Trophoblast cell (in vitro differentiated cells and primary cell): Measurements from ENCODE around the gene LACTBL1.

Experiments
- DNase-seq, 2 donors: peaks; one replicate each; pipeline ENCODE4 v3.0.0-alpha.2; 2016
- H2AFZ ChIP-seq: 2 replicates; pipeline ENCODE4 v1.6.1; 2013; ENCODE audit warnings: low read length, moderate library complexity, mild to moderate bottlenecking; ENCODE audit not compliant: insufficient read depth, poor library complexity
- H2AK5ac ChIP-seq: 2 replicates; pipeline ENCODE4 v1.6.1; 2013; ENCODE audit warnings: mild to moderate bottlenecking, low read length
- H2BK120ac ChIP-seq: 2 replicates; pipeline ENCODE4 v1.6.1; 2013; ENCODE audit warnings: low read length, mild to moderate bottlenecking, moderate library complexity; ENCODE audit not compliant: insufficient read depth, poor library complexity
- H2BK12ac ChIP-seq: 2 replicates; pipeline ENCODE4 v1.6.1; 2013; ENCODE audit warnings: mild to moderate bottlenecking, low read length, moderate library complexity
- H2BK5ac ChIP-seq: 2 replicates; pipeline ENCODE4 v1.6.1; 2013; ENCODE audit warnings: low read length, low read depth, moderate library complexity, mild to moderate bottlenecking; ENCODE audit not compliant: poor library complexity
- H3K14ac ChIP-seq: 2 replicates; pipeline ENCODE4 v1.6.1; 2013; ENCODE audit warnings: mild to moderate bottlenecking, low read length
- H3K18ac ChIP-seq: 2 replicates; pipeline ENCODE4 v1.6.1; 2013; ENCODE audit warnings: mild to moderate bottlenecking, low read length
- H3K23ac ChIP-seq: 2 replicates; pipeline ENCODE4 v1.6.1; 2013; ENCODE audit warnings: low read length
- H3K27ac ChIP-seq: 2 replicates; pipeline ENCODE4 v1.5.1; 2013; ENCODE audit warnings: low read depth, mild to moderate bottlenecking, inconsistent platforms, low read length, moderate library complexity
- H3K27me3 ChIP-seq: 2 replicates; pipeline ENCODE4 v1.6.1; 2013; ENCODE audit warnings: inconsistent platforms, mild to moderate bottlenecking, low read length, moderate library complexity; ENCODE audit not compliant: insufficient read depth
- H3K36me3 ChIP-seq, 2 experiments: 1 replicate in 1 of 2; 2 replicates in 1 of 2; pipeline ENCODE4 v1.6.1; 2013; ENCODE audit warnings: low read length in 2 of 2, mild to moderate bottlenecking in 2 of 2, moderate library complexity in 1 of 2; ENCODE audit not compliant: insufficient read depth in 2 of 2, control insufficient read depth in 1 of 2
- H3K4ac ChIP-seq: 2 replicates; pipeline ENCODE4 v1.6.1; 2013; ENCODE audit warnings: low read depth, mild to moderate bottlenecking, low read length, moderate library complexity
- H3K4me1 ChIP-seq, 2 experiments: 1 replicate in 1 of 2; 2 replicates in 1 of 2; pipeline ENCODE4 v1.6.1; 2013; ENCODE audit warnings: low read length in 2 of 2, mild to moderate bottlenecking in 2 of 2, moderate library complexity in 1 of 2; ENCODE audit not compliant: insufficient read depth in 2 of 2, control insufficient read depth in 1 of 2
- H3K4me2 ChIP-seq: 2 replicates; pipeline ENCODE4 v1.6.1; 2013; ENCODE audit warnings: inconsistent platforms, mild to moderate bottlenecking, low read length, moderate library complexity
- H3K4me3 ChIP-seq: 2 replicates; pipeline ENCODE4 v1.5.1; 2013; ENCODE audit warnings: mild to moderate bottlenecking, low read depth, low read length, inconsistent platforms
- H3K79me1 ChIP-seq: one replicate; pipeline ENCODE4 v1.6.1; 2013; ENCODE audit warnings: low read length
- H3K79me2 ChIP-seq: 2 replicates; pipeline ENCODE4 v1.6.1; 2013; ENCODE audit warnings: low read length, mild to moderate bottlenecking; ENCODE audit not compliant: control insufficient read depth, insufficient read depth, poor library complexity
- H3K9ac ChIP-seq: 2 replicates; pipeline ENCODE4 v1.6.1; 2013; ENCODE audit warnings: mild to moderate bottlenecking, low read length
- H3K9me3 ChIP-seq: 2 replicates; pipeline ENCODE4 v1.6.1; 2013; ENCODE audit warnings: low read depth, mild to moderate bottlenecking, control low read depth, inconsistent platforms, low read length; ENCODE audit not compliant: insufficient read depth
- H4K12ac ChIP-seq: 2 replicates; pipeline ENCODE4 v1.6.1; 2013; ENCODE audit warnings: low read depth, mild to moderate bottlenecking, low read length, moderate library complexity
- H4K8ac ChIP-seq: 2 replicates; pipeline ENCODE4 v1.6.1; 2013; ENCODE audit warnings: low read depth, mild to moderate bottlenecking, low read length, moderate library complexity
- H4K91ac ChIP-seq: one replicate; pipeline ENCODE4 v1.6.1; 2013; ENCODE audit warnings: low read depth, mild to moderate bottlenecking, low read length, moderate library complexity
- WGBS: extraction: QIAGEN DNeasy Blood & Tissue Kit; methylation state at CpG from one replicate; pipeline ENCODE4 v1.1.7; 2013; ENCODE audit warnings: missing lambda C conversion rate; ENCODE audit not compliant: insufficient read length, insufficient coverage; ENCODE audit errors: extremely low coverage; 5-methylcytosine and 5-hydroxymethylcytosine counted together

The LACTBL1 gene

DNA sequence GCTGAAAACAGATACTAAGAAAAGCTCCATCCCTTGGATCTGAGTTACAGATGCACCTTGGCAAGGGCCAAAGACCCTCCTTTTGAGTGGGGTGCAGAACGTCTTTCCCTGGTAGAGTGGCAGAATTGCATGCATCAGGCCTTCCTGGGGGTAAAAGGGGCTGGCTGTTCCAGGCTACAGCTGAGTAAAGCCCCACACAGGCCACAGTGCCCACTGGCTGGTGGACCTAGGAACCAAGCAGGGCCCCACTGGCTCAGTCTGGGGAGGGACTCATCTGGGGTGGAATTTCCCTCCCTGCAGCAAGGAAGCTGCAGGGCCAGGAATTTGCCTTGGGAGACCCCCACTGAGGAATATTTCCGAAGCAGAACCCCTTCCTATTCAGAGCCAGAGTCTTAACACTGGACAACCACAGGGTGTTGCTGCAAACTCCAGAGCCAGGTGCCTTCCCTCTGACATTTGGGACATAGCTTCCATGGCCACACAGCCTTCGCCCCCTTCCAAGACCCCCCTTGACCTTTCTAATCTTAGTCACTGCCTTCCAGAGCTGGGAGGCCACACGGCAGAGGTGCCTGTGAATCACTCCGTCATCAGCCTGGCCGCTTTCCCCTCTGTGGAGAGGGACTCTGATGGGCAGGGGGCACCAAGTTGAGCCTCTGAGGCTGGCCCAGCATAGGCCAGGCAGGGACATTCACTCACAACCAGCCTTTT lies 52.5 kb downstream of the LACTBL1 start:
- H3K4me2 ChIP-seq: no peak overlapping the region
- H2AK5ac ChIP-seq: no peak overlapping the region
- H3K36me3 ChIP-seq: no peaks in the 10 kb centered on the region
- H3K18ac ChIP-seq: no peak overlapping the region
- H2BK12ac ChIP-seq: no peak overlapping the region
- H4K91ac ChIP-seq: no peak overlapping the region
- WGBS: no CpG with 5 or more reads among the region's 6 CpGs
- no peaks in the 10 kb centered on the region for H3K79me1 ChIP-seq
- H3K14ac ChIP-seq: no peak overlapping the region
- no peak overlapping the region for H4K8ac ChIP-seq
- H3K9ac ChIP-seq: no peak overlapping the region
- no peak overlapping the region for H4K12ac ChIP-seq
- H3K27ac ChIP-seq: no peak overlapping the region
- no peak overlapping the region for H3K4ac ChIP-seq
- no peaks in the 10 kb centered on the region for H3K27me3 ChIP-seq
- no peak overlapping the region for H2AFZ ChIP-seq
- H3K9me3 ChIP-seq: peaks cover 3% of the 10 kb centered on the region
- H3K4me3 ChIP-seq: no peak overlapping the region
- H3K79me2 ChIP-seq: no peaks in the 10 kb centered on the region
- no peaks in the 10 kb centered on the region for H3K4me1 ChIP-seq
- DNase-seq: no peak
- H2BK120ac ChIP-seq: no peak overlapping the region
- H2BK5ac ChIP-seq: no peak overlapping the region
- no peak overlapping the region for H3K23ac ChIP-seq

GRCh38 chr1:22919341-22920025 lies 53.2 kb downstream of the LACTBL1 start:
- no peak overlapping the region for H3K18ac ChIP-seq
- no peak overlapping the region for H4K8ac ChIP-seq
- no peak overlapping the region for H3K14ac ChIP-seq
- H3K27me3 ChIP-seq: no peaks in the 10 kb centered on the region
- H3K4ac ChIP-seq: no peak overlapping the region
- peaks cover 3% of the 10 kb centered on the region for H3K9me3 ChIP-seq
- H4K91ac ChIP-seq: no peak overlapping the region
- H2BK120ac ChIP-seq: no peak overlapping the region
- no peak overlapping the region for H3K23ac ChIP-seq
- H3K27ac ChIP-seq: no peak overlapping the region
- H3K79me2 ChIP-seq: no peaks in the 10 kb centered on the region
- H3K4me3 ChIP-seq: no peak overlapping the region
- no peaks in the 10 kb centered on the region for H3K79me1 ChIP-seq
- no peak overlapping the region for H3K9ac ChIP-seq
- H2BK5ac ChIP-seq: no peak overlapping the region
- no peak overlapping the region for H4K12ac ChIP-seq
- H3K4me1 ChIP-seq: no peaks in the 10 kb centered on the region
- WGBS: no CpG with 5 or more reads among the region's 8 CpGs
- no peak overlapping the region for H2AFZ ChIP-seq
- no peak overlapping the region for H2AK5ac ChIP-seq
- DNase-seq: peak; percentile 30 to 92
- H3K4me2 ChIP-seq: no peak overlapping the region
- no peak overlapping the region for H2BK12ac ChIP-seq
- no peaks in the 10 kb centered on the region for H3K36me3 ChIP-seq

GRCh38 chr1:22918644-22919043 lies 54.0 kb downstream of the LACTBL1 start:
- no peak overlapping the region for H3K18ac ChIP-seq
- no peak overlapping the region for H4K12ac ChIP-seq
- no CpG with 5 or more reads among the region's 4 CpGs for WGBS

GRCh38 chr1:22917989-22918388 lies 54.7 kb downstream of the LACTBL1 start:
- Histone ChIP-seq H2BK12ac (no peak overlapping the region), H2AFZ (no peak overlapping the region), H3K27me3 (no peaks in the 10 kb centered on the region), H3K27ac (no peak overlapping the region), H3K18ac (no peak overlapping the region), H3K79me2 (no peaks in the 10 kb centered on the region), H2AK5ac (no peak overlapping the region), H4K8ac (no peak overlapping the region), H3K4me2 (no peak overlapping the region), H4K91ac (no peak overlapping the region), H4K12ac (no peak overlapping the region), H3K9ac (no peak overlapping the region), H3K14ac (no peak overlapping the region), H2BK120ac (no peak overlapping the region), H3K4me1 (no peaks in the 10 kb centered on the region), H3K9me3 (no peaks in the 10 kb centered on the region), H3K4me3 (no peak overlapping the region), H3K23ac (no peak overlapping the region), H3K79me1 (no peaks in the 10 kb centered on the region), H3K4ac (no peak overlapping the region), H3K36me3 (no peaks in the 10 kb centered on the region), H2BK5ac (no peak overlapping the region)
- no peak for DNase-seq
- WGBS: no CpG with 5 or more reads among the region's 5 CpGs

More at GRCh38 chr1:22918644-22919043, 54.0 kb downstream of the LACTBL1 start:
- Histone ChIP-seq H2AK5ac (no peak overlapping the region), H3K14ac (no peak overlapping the region), H2BK120ac (no peak overlapping the region), H3K79me2 (no peaks in the 10 kb centered on the region), H2AFZ (no peak overlapping the region), H3K4me3 (no peak overlapping the region), H3K23ac (no peak overlapping the region), H3K4me2 (no peak overlapping the region), H3K9ac (no peak overlapping the region), H2BK12ac (no peak overlapping the region), H3K36me3 (no peaks in the 10 kb centered on the region), H2BK5ac (no peak overlapping the region), H4K91ac (no peak overlapping the region), H3K27me3 (no peaks in the 10 kb centered on the region), H3K27ac (no peak overlapping the region), H4K8ac (no peak overlapping the region), H3K79me1 (no peaks in the 10 kb centered on the region), H3K9me3 (peaks cover 1% of the 10 kb centered on the region), H3K4ac (no peak overlapping the region), H3K4me1 (no peaks in the 10 kb centered on the region)
- peak in 1 of 2 donors; percentile 44 for DNase-seq
